GM23248 (cell line): ENCODE data around the gene LMF1. TPM values are rescaled to one million over a fixed set of nuclear protein-coding genes. Genes with fewer than 3 reads are reported as not detected.

Experiments used
- DNase-seq: peaks from one replicate; pipeline ENCODE4 v3.0.0-alpha.2; 2015
- H2AFZ ChIP-seq: fragments of 200-600 bp; sonication (generic); 2 replicates; pipeline ENCODE4 v1.6.1; 2016; ENCODE audit warnings: antibody characterized with exemption
- H3F3A ChIP-seq: fragments of 200-600 bp; sonication (generic); 2 replicates; pipeline ENCODE4 v1.6.1; 2016; ENCODE audit warnings: mild to moderate bottlenecking, antibody characterized with exemption, mixed run types; ENCODE audit not compliant: insufficient read depth
- H3K27ac ChIP-seq: fragments of 200-600 bp; sonication (generic); 2 replicates; pipeline ENCODE4 v1.5.1; 2016; ENCODE audit warnings: mild to moderate bottlenecking
- H3K27me3 ChIP-seq: fragments of 200-600 bp; sonication (generic); replicated peaks from 2 replicates; pipeline ENCODE4 v1.6.1; 2016; ENCODE audit warnings: mild to moderate bottlenecking; ENCODE audit not compliant: insufficient read depth
- H3K36me3 ChIP-seq: fragments of 200-600 bp; sonication (generic); 2 replicates; pipeline ENCODE4 v1.6.1; 2016; ENCODE audit warnings: low read depth, mild to moderate bottlenecking
- H3K4me1 ChIP-seq: fragments of 200-600 bp; sonication (generic); 2 replicates; pipeline ENCODE4 v1.6.1; 2016; ENCODE audit warnings: mild to moderate bottlenecking; ENCODE audit not compliant: insufficient read depth
- H3K4me2 ChIP-seq: fragments of 200-600 bp; sonication (generic); one replicate; pipeline ENCODE4 v1.6.1; 2016; ENCODE audit warnings: mild to moderate bottlenecking; ENCODE audit not compliant: unreplicated experiment
- H3K4me3 ChIP-seq: fragments of 200-600 bp; sonication (generic); 2 replicates; pipeline ENCODE4 v1.5.1; 2016; ENCODE audit warnings: mild to moderate bottlenecking
- H3K79me2 ChIP-seq: fragments of 200-600 bp; sonication (generic); 2 replicates; pipeline ENCODE4 v1.6.1; 2016; ENCODE audit warnings: mild to moderate bottlenecking; ENCODE audit not compliant: insufficient read depth
- H3K9ac ChIP-seq: fragments of 200-600 bp; sonication (generic); 2 replicates; pipeline ENCODE4 v1.6.1; 2016; ENCODE audit warnings: mild to moderate bottlenecking
- H3K9me2 ChIP-seq: fragments of 200-600 bp; sonication (generic); 2 replicates; pipeline ENCODE4 v1.6.1; 2016; ENCODE audit warnings: mixed run types, mild to moderate bottlenecking, moderate library complexity; ENCODE audit not compliant: insufficient read depth
- H3K9me3 ChIP-seq: fragments of 200-600 bp; sonication (generic); one replicate; pipeline ENCODE4 v1.6.1; 2017; ENCODE audit warnings: low read depth
- H4K20me1 ChIP-seq: fragments of 200-600 bp; sonication (generic); 2 replicates; pipeline ENCODE4 v1.6.0; 2016; ENCODE audit not compliant: insufficient read depth
- EZH2 ChIP-seq: fragments of 200-600 bp; sonication (generic); IDR thresholded peaks from 2 replicates; pipeline ENCODE4 v1.6.1; 2018; ENCODE audit warnings: antibody characterized with exemption, mild to moderate bottlenecking; ENCODE audit not compliant: insufficient read depth, poor library complexity, severe bottlenecking
- EZH2phosphoT487 ChIP-seq: fragments of 200-600 bp; sonication (generic); IDR thresholded peaks from 2 replicates; pipeline ENCODE4 v1.6.1; 2018; ENCODE audit warnings: antibody characterized with exemption, moderate library complexity, mild to moderate bottlenecking, low read depth; ENCODE audit not compliant: insufficient read depth
- WGBS, 2 experiments: methylation state at CpG; one replicate each; pipeline ENCODE4 v1.1.6; 2015 to 2017; ENCODE audit warnings: low lambda C conversion rate in 2 of 2, low coverage in 1 of 2; ENCODE audit errors: missing lambda C conversion rate in 2 of 2; 5-methylcytosine and 5-hydroxymethylcytosine counted together
- in situ Hi-C: fragments of 300-500 bp; cut with MboI; formaldehyde crosslinking; loops from 2 replicates; pipeline ENCODE4 v1.15.0; 2020
- polyA plus RNA-seq: library from polyadenylated mRNA; unstranded; fragments of >200 nt; fragmentation: Nextera tagmentation; extraction: Ambion mirVana; gene quantifications from 2 replicates; pipeline ENCODE4 v1.2.1, GENCODE V29; 2016
- total RNA-seq: library from RNA; depleted of rRNA; stranded (reverse); fragments of >200 nt; shearing (Covaris generic); gene quantifications from 2 replicates; pipeline ENCODE4 v1.2.3, GENCODE V29; 2014

LMF1 gene
- total and polyA plus RNA-seq, 2 experiments from 2014 or later, result 23.1 to 53.0 TPM

DNA sequence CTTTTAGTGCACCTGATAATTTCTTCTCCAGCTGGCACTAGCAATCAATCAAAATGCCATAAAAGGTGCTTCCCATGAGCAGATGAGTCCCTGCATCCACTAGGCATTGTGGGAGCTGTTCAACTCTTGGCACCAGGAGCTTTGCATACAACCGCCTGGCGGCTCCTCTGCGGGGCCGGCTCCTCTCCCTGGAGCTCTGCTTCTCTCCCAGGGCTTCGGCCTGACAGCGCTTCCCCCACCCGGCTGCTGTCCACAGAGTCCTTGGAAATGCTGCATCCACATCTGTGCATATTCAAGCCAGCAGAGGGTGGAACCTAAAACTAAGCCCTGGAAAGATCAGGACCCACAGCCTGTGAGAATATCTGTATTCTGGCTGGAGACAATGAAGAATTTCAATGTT, 62.9 kb downstream of the LMF1 start:
- in situ Hi-C loops, result no loop called here
- 87 to 88% methylated on average over 7 of the region's 7 CpGs for WGBS, 2 experiments
- no peak for DNase-seq

GRCh38 chr16:907361-907760, 63.4 kb downstream of the LMF1 start:
- DNase-seq, result no peak
- Histone ChIP-seq H3F3A (no peaks in the 10 kb centered on the region), H3K4me2 (no peak overlapping the region), H3K27ac (no peak overlapping the region), H3K27me3 (no peaks in the 10 kb centered on the region), H3K9me3 (no peaks in the 10 kb centered on the region), H3K9me2 (no peaks in the 10 kb centered on the region), H3K4me3 (no peak overlapping the region), H3K4me1 (no peaks in the 10 kb centered on the region), H2AFZ (no peak overlapping the region), H3K36me3 (no peaks in the 10 kb centered on the region), H3K9ac (no peak overlapping the region), H4K20me1 (no peaks in the 10 kb centered on the region), H3K79me2 (no peaks in the 10 kb centered on the region)
- 94 to 96% methylated on average over 15 of the region's 15 CpGs for WGBS, 2 experiments
- in situ Hi-C loops, result no loop called here
- no peak for TF ChIP-seq EZH2phosphoT487
- TF ChIP-seq EZH2, result no peak

More for the DNA sequence above, 62.9 kb downstream of the LMF1 start:
- H3K4me3 ChIP-seq, result no peak overlapping the region
- no peaks in the 10 kb centered on the region for H3K9me3 ChIP-seq
- TF ChIP-seq EZH2, result no peak
- no peak for TF ChIP-seq EZH2phosphoT487
- no peak overlapping the region for H3K4me2 ChIP-seq
- no peak overlapping the region for H2AFZ ChIP-seq
- H3K36me3 ChIP-seq, result no peaks in the 10 kb centered on the region
- H3K4me1 ChIP-seq, result no peaks in the 10 kb centered on the region
- H4K20me1 ChIP-seq, result no peaks in the 10 kb centered on the region
- no peaks in the 10 kb centered on the region for H3K79me2 ChIP-seq
- H3K9me2 ChIP-seq, result no peaks in the 10 kb centered on the region
- no peaks in the 10 kb centered on the region for H3F3A ChIP-seq
- no peaks in the 10 kb centered on the region for H3K27me3 ChIP-seq
- no peak overlapping the region for H3K9ac ChIP-seq
- H3K27ac ChIP-seq, result no peak overlapping the region

DNA sequence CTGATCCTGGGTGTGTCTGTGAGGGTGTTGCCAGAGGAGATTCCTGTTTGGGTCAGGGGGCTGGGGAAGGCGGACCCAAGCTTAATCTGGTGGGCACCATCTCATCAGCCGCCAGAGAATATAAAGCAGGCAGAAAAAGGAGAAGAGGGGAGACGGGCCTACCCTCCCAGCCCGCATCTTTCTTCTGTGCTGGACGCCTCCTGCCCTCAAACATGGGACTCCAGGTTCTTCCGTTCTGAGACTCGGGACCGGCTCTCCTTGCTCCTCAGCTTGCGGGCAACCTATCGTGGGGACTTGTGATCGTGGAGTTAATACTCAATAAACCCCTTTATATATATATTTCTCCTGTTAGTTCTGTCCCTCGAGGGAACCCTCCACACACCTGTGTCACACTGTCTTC, 64.5 kb downstream of the LMF1 start:
- in situ Hi-C loops, result no loop called here
- Histone ChIP-seq H3K4me2 (no peak overlapping the region), H3K27me3 (no peaks in the 10 kb centered on the region), H3K79me2 (no peaks in the 10 kb centered on the region), H3K9me3 (no peaks in the 10 kb centered on the region), H3K27ac (no peak overlapping the region), H3K4me1 (no peaks in the 10 kb centered on the region), H3K4me3 (no peak overlapping the region), H3K36me3 (no peaks in the 10 kb centered on the region), H3F3A (no peaks in the 10 kb centered on the region), H3K9me2 (no peaks in the 10 kb centered on the region), H4K20me1 (no peaks in the 10 kb centered on the region), H3K9ac (no peak overlapping the region), H2AFZ (no peak overlapping the region)
- TF ChIP-seq EZH2phosphoT487, result no peak
- no peak for TF ChIP-seq EZH2
- DNase-seq, result no peak
- 83 to 87% methylated on average over 12 of the region's 12 CpGs for WGBS, 2 experiments

- in situ Hi-C loops, result no loop called here
- Histone ChIP-seq H3K79me2 (no peaks in the 10 kb centered on the region), H2AFZ (no peak overlapping the region), H3K4me2 (no peak overlapping the region), H3K27ac (no peak overlapping the region), H3K36me3 (no peaks in the 10 kb centered on the region), H3K9me3 (no peaks in the 10 kb centered on the region), H3K4me3 (no peak overlapping the region), H3F3A (no peaks in the 10 kb centered on the region), H3K27me3 (no peaks in the 10 kb centered on the region), H3K9me2 (no peaks in the 10 kb centered on the region), H4K20me1 (no peaks in the 10 kb centered on the region), H3K9ac (no peak overlapping the region), H3K4me1 (no peaks in the 10 kb centered on the region)
- TF ChIP-seq EZH2phosphoT487, result no peak
- no peak for TF ChIP-seq EZH2
- WGBS, 2 experiments, result 83 to 84% methylated on average over 25 to 31 of the region's 32 CpGs
- DNase-seq, result no peak
Measured at GRCh38 chr16:901715-902601, 68.8 kb downstream of the LMF1 start.
